Measurements from ENCODE around the gene POLE2. TPM values are rescaled to one million over a fixed set of nuclear protein-coding genes. Genes with fewer than 3 reads are reported as not detected.

POLE2 gene
- total RNA-seq, 1 donor = 17.3 TPM

- DNase-seq (ENCODE audit: low read depth) = no peak
- no peak overlapping the region for H3K4me3 ChIP-seq (ENCODE audit: low read depth, low read length)
- TF ChIP-seq CTCF (IDR thresholded peaks at IDR 0.05; ENCODE audit: insufficient read depth, low read depth, low read length) = no peak
Measured at GRCh38 chr14:49636866-49637265, 51.1 kb downstream of the POLE2 start.

- peak within 1 kb of the TSS; percentile 87 for H3K4me3 ChIP-seq (ENCODE audit: low read depth, low read length)
- TF ChIP-seq CTCF (IDR thresholded peaks at IDR 0.05; ENCODE audit: insufficient read depth, low read depth, low read length) = no peak
- peak; percentile 83 for DNase-seq (ENCODE audit: low read depth)
Measured at GRCh38 chr14:49634547-49635334, 53.3 kb downstream of the POLE2 start, which contains the start of gene DNAAF2. DNAAF2 (minus strand) TSS chr14:49635244; CDS start chr14:49635149, 95 bp downstream.

- H3K4me3 ChIP-seq (ENCODE audit: low read depth, low read length) = peak overlapping the region; percentile 87
- TF ChIP-seq CTCF (IDR thresholded peaks at IDR 0.05; ENCODE audit: insufficient read depth, low read depth, low read length) = peak; percentile 76
- peak; percentile 97 for DNase-seq (ENCODE audit: low read depth)
Measured at GRCh38 chr14:49633640-49634546, 54.1 kb downstream of the POLE2 start.

- peak overlapping the region; percentile 88 for H3K4me3 ChIP-seq (ENCODE audit: low read depth, low read length)
- DNase-seq (ENCODE audit: low read depth) = no peak
- TF ChIP-seq CTCF (IDR thresholded peaks at IDR 0.05; ENCODE audit: insufficient read depth, low read depth, low read length) = no peak
Measured at GRCh38 chr14:49623941-49624839, 63.8 kb downstream of the POLE2 start.

GRCh38 chr14:49623387-49623786, 64.6 kb downstream of the POLE2 start:
- TF ChIP-seq CTCF (IDR thresholded peaks at IDR 0.05; ENCODE audit: insufficient read depth, low read depth, low read length) = no peak
- peak overlapping the region; percentile 88 for H3K4me3 ChIP-seq (ENCODE audit: low read depth, low read length)
- DNase-seq (ENCODE audit: low read depth) = no peak

- H3K4me3 ChIP-seq (ENCODE audit: low read depth, low read length) = peak overlapping the region; percentile 88
- TF ChIP-seq CTCF (IDR thresholded peaks at IDR 0.05; ENCODE audit: insufficient read depth, low read depth, low read length) = no peak
- DNase-seq (ENCODE audit: low read depth) = no peak
Measured at GRCh38 chr14:49622022-49622607, 65.9 kb downstream of the POLE2 start.

Data from fibroblast of villous mesenchyme (primary cell).